Measurements from ENCODE around the gene RPS28.

Gene RPS28

DNA sequence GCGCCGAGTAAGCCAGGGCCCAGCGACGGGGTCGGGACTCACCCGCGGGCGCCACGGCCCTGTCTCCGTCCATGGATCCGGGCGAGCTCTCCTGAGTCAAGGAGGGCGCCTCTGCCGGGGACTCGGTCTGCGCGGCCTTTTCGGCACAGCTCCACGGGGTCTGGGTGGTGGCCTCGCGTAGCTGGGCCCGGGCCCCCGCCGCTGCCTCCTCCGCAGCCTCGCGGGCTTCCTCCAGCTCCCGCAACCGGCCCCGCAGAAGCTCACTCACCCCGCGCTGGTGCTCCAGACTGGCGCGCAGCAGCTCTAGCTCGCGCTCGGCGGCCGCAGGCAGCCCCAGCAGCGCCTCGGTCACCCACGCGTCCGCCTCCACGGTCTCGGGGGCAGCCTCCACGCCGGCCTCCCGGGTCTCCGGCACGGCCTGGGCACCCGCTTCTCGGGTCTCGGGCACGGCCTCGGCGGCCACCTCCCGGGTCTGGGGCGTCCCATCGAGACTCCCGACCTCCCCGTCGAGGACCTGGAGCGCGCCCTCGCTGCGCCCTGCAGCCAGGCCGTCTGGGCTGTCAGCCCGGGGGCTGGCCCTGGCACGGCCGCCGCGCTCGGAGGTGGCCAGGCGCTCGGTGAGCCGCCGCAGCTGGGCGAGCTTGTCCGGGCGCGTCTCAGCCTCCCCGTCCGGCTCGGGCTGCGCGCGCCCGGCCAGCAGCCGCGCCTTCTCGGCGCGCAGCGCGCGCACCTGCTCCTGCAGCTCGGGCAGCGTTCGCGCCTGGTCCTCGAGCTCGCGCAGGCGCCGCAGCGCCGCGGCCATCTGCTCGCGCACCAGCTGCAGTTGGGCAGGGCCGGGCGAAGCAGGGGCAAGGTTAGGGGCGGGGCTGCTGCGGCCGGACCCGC is 13.4 kb downstream of the RPS28 start:
- H3K36me3 Mint-ChIP-seq (ENCODE audit: low read depth), result no peaks in the 10 kb centered on the region
- no peaks in the 10 kb centered on the region for H3K9me3 Mint-ChIP-seq
- H3K4me3 Mint-ChIP-seq, result no peak overlapping the region
- TF ChIP-seq, protein P1, sequence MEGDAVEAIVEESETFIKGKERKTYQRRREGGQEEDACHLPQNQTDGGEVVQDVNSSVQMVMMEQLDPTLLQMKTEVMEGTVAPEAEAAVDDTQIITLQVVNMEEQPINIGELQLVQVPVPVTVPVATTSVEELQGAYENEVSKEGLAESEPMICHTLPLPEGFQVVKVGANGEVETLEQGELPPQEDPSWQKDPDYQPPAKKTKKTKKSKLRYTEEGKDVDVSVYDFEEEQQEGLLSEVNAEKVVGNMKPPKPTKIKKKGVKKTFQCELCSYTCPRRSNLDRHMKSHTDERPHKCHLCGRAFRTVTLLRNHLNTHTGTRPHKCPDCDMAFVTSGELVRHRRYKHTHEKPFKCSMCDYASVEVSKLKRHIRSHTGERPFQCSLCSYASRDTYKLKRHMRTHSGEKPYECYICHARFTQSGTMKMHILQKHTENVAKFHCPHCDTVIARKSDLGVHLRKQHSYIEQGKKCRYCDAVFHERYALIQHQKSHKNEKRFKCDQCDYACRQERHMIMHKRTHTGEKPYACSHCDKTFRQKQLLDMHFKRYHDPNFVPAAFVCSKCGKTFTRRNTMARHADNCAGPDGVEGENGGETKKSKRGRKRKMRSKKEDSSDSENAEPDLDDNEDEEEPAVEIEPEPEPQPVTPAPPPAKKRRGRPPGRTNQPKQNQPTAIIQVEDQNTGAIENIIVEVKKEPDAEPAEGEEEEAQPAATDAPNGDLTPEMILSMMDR (IDR thresholded peaks at IDR 0.05), result no peak
- peak; percentile 79 for DNase-seq
- no peak overlapping the region for H3K27ac Mint-ChIP-seq
- H3K4me1 Mint-ChIP-seq, result peaks cover 17% of the 10 kb centered on the region
- H3K27me3 Mint-ChIP-seq (ENCODE audit: low read depth, poor library complexity), result peaks cover 87% of the 10 kb centered on the region

DNA sequence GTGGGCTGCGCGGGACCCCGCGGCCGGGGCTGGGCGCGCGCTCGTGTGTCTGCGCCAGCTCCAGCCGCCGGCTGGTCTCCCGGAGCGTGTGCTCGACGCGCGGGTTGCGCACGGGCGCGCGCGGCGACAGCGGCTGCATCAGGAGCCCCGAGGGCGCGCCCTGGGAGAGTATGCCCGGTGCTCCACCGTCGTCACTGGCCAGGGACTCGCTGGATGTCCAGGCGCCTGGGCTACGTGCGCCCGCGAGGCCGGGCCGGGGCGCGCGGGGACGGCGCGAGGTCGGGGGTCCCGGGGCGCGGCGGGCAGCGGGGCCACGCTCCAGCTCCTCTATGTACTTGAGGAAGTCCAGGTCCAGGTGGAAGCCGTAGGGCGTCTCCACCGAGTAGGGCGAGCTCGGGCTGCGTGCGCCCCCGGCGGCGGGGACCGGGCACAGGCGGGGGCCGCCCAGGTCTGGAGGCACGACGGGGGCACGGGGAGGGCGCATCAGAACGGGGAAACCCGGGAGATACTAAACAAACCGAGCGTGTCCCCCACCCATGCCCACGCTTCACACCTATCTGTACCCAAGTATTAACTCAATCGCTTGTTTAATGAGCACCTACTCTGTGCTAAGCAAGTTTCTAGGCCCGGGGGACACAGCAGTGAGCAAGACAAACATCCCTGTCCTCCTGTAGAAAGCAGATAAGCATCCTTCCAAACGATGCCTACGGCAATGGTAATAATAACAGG is 14.2 kb downstream of the RPS28 start:
- TF ChIP-seq, protein P1 (IDR thresholded peaks at IDR 0.05), result peak; percentile 10
- Mint-ChIP-seq H3K9me3 (no peaks in the 10 kb centered on the region), H3K36me3 (ENCODE audit: low read depth) (no peaks in the 10 kb centered on the region), H3K27ac (no peak overlapping the region), H3K4me3 (peak overlapping the region; percentile 55), H3K4me1 (peaks cover 26% of the 10 kb centered on the region), H3K27me3 (ENCODE audit: low read depth, poor library complexity) (peaks cover 82% of the 10 kb centered on the region)
- no peak for DNase-seq

DNA sequence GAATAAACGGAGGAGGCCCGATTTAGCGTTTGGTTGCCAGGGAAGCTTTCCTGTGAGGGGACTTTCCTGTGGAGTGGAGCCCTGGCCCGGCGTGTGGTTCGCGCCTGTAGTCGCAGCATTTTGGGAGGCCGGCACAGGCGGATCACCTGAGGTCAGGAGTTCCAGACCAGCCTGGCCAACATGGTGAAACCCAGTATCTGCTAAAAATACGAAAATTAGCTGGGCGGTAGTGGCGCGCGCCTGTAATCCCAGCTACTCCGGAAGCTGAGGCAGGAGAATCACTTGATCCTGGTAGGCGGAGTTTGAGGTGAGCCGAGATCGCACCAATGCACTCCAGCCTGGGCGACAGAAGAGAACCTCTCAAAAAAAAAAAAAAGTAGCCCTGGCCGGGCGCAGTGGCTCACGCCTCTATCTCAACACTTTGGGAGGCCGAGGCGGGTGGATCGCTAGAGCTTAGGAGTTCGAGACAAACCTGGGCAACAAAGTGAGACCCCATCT is 14.8 kb downstream of the RPS28 start:
- Mint-ChIP-seq H3K27ac (no peak overlapping the region), H3K4me3 (no peak overlapping the region), H3K9me3 (no peaks in the 10 kb centered on the region), H3K4me1 (peaks cover 32% of the 10 kb centered on the region), H3K27me3 (ENCODE audit: low read depth, poor library complexity) (peaks cover 79% of the 10 kb centered on the region), H3K36me3 (ENCODE audit: low read depth) (no peaks in the 10 kb centered on the region)
- TF ChIP-seq, protein P1 (IDR thresholded peaks at IDR 0.05), result no peak
- no peak for DNase-seq

DNA sequence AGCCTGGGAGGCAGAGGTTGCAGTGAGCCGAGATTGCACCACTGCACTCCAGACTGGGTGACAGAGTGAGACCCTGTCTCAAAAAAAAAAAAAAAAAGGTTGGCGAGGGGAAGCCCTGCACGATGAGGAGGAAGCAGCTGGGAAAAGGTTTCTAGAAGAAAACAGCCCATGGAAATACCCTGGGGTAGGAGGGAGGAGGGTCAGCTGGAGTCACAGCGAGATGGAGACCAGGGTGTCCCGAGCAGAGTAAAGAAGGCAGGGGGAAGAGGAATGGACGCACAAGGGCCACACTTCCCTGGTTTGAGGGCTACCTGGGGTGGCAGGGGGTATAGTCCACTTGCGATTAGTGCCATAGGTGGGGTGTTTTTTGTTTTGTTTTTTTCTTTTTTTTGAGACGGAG is 15.4 kb downstream of the RPS28 start:
- H3K27me3 Mint-ChIP-seq (ENCODE audit: low read depth, poor library complexity), result peaks cover 75% of the 10 kb centered on the region
- no peak overlapping the region for H3K4me3 Mint-ChIP-seq
- no peak for DNase-seq

DNA sequence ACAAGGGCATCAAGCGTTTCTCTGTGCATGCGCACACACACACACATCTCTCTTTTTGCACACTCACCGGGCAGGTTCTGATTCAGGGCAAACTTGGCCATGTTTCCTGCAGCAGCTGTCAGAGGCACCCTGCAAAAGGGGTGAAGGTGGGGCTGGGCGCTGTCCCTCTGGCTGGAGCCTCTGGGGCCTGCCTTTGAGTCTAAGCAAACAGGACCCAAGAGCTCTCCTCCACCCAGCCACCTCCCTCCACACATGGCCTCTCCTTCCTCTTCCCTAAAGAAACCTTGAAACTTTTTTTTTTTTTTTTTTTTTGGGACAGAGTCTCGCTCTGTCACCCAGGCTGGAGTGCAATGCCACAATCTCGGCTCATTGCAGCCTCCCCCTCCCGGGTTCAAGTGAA is 16.4 kb downstream of the RPS28 start:
- no peak for DNase-seq
- no peak overlapping the region for H3K27ac Mint-ChIP-seq
- peaks cover 36% of the 10 kb centered on the region for H3K4me1 Mint-ChIP-seq
- no peaks in the 10 kb centered on the region for H3K36me3 Mint-ChIP-seq (ENCODE audit: low read depth)
- H3K27me3 Mint-ChIP-seq (ENCODE audit: low read depth, poor library complexity), result peaks cover 75% of the 10 kb centered on the region
- H3K9me3 Mint-ChIP-seq, result no peaks in the 10 kb centered on the region
- no peak overlapping the region for H3K4me3 Mint-ChIP-seq
- TF ChIP-seq, protein P1 (IDR thresholded peaks at IDR 0.05), result no peak

More for the DNA sequence above, 15.4 kb downstream of the RPS28 start:
- TF ChIP-seq, protein P1 (IDR thresholded peaks at IDR 0.05), result no peak
- H3K4me1 Mint-ChIP-seq, result peaks cover 34% of the 10 kb centered on the region
- no peaks in the 10 kb centered on the region for H3K9me3 Mint-ChIP-seq
- no peaks in the 10 kb centered on the region for H3K36me3 Mint-ChIP-seq (ENCODE audit: low read depth)
- no peak overlapping the region for H3K27ac Mint-ChIP-seq
